Measurements from ENCODE around the gene THSD7A. TPM values are rescaled to one million over a fixed set of nuclear protein-coding genes. Genes with fewer than 3 reads are reported as not detected.

Gene THSD7A
- total RNA-seq, 1 donor from 2014 or later: 3.5 TPM

DNA sequence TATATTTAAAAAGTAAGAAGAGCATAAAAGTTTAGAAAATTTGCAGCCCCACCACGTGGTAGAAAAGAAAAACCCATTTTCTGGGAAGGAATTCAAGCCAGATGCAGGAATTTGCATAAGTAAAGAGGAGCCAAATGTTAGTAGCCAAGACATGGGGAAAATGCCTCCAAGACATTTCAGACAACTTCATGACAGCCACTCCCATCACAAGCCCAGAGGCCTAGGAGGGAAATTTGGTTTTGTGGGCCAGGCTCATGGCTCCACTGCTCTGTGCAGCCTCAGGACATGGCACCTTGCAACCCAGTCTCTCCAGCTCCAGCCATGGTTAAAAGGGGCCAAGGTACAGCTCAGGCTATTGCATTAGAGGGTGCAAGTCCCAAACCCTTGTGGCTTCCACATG lies 411.9 kb downstream of the THSD7A start:
- Histone ChIP-seq H3K4me3 (ENCODE audit: insufficient read depth, low read depth, low read length) (no peak overlapping the region), H3K27ac (ENCODE audit: low read depth, low read length) (no peak overlapping the region), H3K4me1 (ENCODE audit: insufficient read depth, low read length) (no peaks in the 10 kb centered on the region), H3K36me3 (ENCODE audit: insufficient read depth, low read length) (no peaks in the 10 kb centered on the region), H3K4me2 (ENCODE audit: low read length) (no peak overlapping the region), H3K9me3 (ENCODE audit: insufficient read depth, low read depth, low read length) (peaks cover 2% of the 10 kb centered on the region), H2AFZ (ENCODE audit: low read depth, low read length) (no peak overlapping the region), H3K27me3 (ENCODE audit: insufficient read depth, low read length) (no peaks in the 10 kb centered on the region), H4K20me1 (ENCODE audit: insufficient read depth, low read length) (no peaks in the 10 kb centered on the region), H3K79me2 (ENCODE audit: insufficient read depth, low read length) (no peaks in the 10 kb centered on the region), H3K9ac (ENCODE audit: low read length) (no peak overlapping the region)
- H3K4me3 Mint-ChIP-seq (ENCODE audit: unreplicated experiment): no peak overlapping the region
- H3K27ac Mint-ChIP-seq (ENCODE audit: unreplicated experiment): no peak overlapping the region
- FAIRE-seq (no peak), DNase-seq (ENCODE audit: low read depth) (no peak)
- TF ChIP-seq EZH2 (IDR thresholded peaks at IDR 0.05; ENCODE audit: insufficient read depth, low read length): no peak
- TF ChIP-seq, protein P1, sequence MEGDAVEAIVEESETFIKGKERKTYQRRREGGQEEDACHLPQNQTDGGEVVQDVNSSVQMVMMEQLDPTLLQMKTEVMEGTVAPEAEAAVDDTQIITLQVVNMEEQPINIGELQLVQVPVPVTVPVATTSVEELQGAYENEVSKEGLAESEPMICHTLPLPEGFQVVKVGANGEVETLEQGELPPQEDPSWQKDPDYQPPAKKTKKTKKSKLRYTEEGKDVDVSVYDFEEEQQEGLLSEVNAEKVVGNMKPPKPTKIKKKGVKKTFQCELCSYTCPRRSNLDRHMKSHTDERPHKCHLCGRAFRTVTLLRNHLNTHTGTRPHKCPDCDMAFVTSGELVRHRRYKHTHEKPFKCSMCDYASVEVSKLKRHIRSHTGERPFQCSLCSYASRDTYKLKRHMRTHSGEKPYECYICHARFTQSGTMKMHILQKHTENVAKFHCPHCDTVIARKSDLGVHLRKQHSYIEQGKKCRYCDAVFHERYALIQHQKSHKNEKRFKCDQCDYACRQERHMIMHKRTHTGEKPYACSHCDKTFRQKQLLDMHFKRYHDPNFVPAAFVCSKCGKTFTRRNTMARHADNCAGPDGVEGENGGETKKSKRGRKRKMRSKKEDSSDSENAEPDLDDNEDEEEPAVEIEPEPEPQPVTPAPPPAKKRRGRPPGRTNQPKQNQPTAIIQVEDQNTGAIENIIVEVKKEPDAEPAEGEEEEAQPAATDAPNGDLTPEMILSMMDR (IDR thresholded peaks at IDR 0.05; ENCODE audit: insufficient read depth, low read depth, low read length): no peak
- H3K4me1 Mint-ChIP-seq (ENCODE audit: low read depth, unreplicated experiment): no peaks in the 10 kb centered on the region
- peaks cover 6% of the 10 kb centered on the region for H3K36me3 Mint-ChIP-seq (ENCODE audit: low read depth, unreplicated experiment)
- H3K9me3 Mint-ChIP-seq (ENCODE audit: unreplicated experiment): peaks cover 10% of the 10 kb centered on the region
- H3K27me3 Mint-ChIP-seq (ENCODE audit: low read depth, unreplicated experiment): no peaks in the 10 kb centered on the region

DNA sequence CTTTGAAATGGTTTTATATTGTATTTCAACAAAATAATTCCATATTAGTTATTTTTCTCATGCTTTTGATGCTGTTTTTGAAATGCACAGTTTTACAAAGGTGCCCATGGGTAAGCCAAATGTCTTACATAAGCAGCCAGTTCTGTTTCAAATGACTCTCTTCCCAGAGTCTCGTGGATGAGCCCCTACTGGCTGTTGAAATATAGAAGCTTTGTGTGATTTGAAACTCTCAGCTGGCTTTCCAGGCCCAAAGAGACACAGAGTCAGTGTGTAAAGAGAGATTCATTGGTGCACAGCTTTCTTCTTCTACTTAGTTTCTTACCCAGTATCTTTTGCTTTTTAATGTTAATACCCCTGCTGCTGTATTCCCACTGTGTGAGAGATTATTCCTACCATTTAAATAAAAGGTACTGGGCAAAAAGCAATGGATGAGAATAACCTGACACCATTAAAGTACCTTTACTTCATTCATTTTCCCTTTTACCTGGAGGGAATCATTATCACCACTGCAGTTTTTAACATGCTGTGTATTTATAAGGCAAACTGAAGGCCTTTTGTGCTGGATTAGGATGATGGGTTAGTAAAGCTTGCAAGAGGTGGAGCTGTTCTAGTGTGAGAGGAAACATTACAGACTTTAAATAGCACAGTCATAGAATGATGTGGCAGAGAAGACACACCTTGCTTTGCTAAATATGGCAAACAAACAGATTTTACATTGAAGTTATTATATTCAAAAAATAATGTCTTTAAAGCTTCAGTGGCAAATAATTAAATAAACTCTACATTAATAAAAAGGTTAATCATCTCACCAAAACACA lies 415.1 kb downstream of the THSD7A start:
- TF ChIP-seq EZH2 (IDR thresholded peaks at IDR 0.05; ENCODE audit: insufficient read depth, low read length): no peak
- TF ChIP-seq, protein P1 (IDR thresholded peaks at IDR 0.05; ENCODE audit: insufficient read depth, low read depth, low read length): no peak
- peaks cover 5% of the 10 kb centered on the region for H3K9me3 ChIP-seq (ENCODE audit: insufficient read depth, low read depth, low read length)
- no peaks in the 10 kb centered on the region for H3K79me2 ChIP-seq (ENCODE audit: insufficient read depth, low read length)
- no peaks in the 10 kb centered on the region for H3K4me1 ChIP-seq (ENCODE audit: insufficient read depth, low read length)
- H3K36me3 ChIP-seq (ENCODE audit: insufficient read depth, low read length): no peaks in the 10 kb centered on the region
- no peak overlapping the region for H2AFZ ChIP-seq (ENCODE audit: low read depth, low read length)
- H3K9ac ChIP-seq (ENCODE audit: low read length): no peak overlapping the region
- FAIRE-seq: no peak
- no peaks in the 10 kb centered on the region for H3K4me1 Mint-ChIP-seq (ENCODE audit: low read depth, unreplicated experiment)
- H3K27ac ChIP-seq (ENCODE audit: low read depth, low read length): no peak overlapping the region
- peaks cover 10% of the 10 kb centered on the region for H3K9me3 Mint-ChIP-seq (ENCODE audit: unreplicated experiment)
- no peak for DNase-seq (ENCODE audit: low read depth)
- peaks cover 6% of the 10 kb centered on the region for H3K36me3 Mint-ChIP-seq (ENCODE audit: low read depth, unreplicated experiment)
- no peaks in the 10 kb centered on the region for H3K27me3 ChIP-seq (ENCODE audit: insufficient read depth, low read length)
- H3K4me3 ChIP-seq (ENCODE audit: insufficient read depth, low read depth, low read length): no peak overlapping the region
- no peaks in the 10 kb centered on the region for H3K27me3 Mint-ChIP-seq (ENCODE audit: low read depth, unreplicated experiment)
- H3K27ac Mint-ChIP-seq (ENCODE audit: unreplicated experiment): no peak overlapping the region
- no peak overlapping the region for H3K4me3 Mint-ChIP-seq (ENCODE audit: unreplicated experiment)
- H3K4me2 ChIP-seq (ENCODE audit: low read length): no peak overlapping the region
- no peaks in the 10 kb centered on the region for H4K20me1 ChIP-seq (ENCODE audit: insufficient read depth, low read length)

DNA sequence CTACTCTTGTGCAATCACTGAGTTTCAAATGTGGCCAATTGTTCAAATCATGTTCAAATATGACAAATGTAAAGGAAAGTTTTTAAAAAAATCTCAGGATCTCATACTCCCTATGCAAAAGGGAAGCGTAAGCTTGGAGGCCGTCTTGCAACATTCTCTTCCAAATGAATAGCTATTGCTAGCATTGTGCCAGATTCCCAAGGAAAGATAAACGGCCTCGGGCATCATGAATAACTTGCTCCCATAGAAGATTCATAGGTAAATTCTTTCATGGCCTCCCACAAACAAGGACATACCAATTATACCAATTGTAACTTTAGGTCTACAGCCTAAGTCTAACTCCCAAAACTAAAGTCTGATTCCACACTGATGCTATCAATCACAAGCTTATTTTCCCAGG lies 416.9 kb downstream of the THSD7A start:
- TF ChIP-seq, protein P1 (IDR thresholded peaks at IDR 0.05; ENCODE audit: insufficient read depth, low read depth, low read length): no peak
- TF ChIP-seq EZH2 (IDR thresholded peaks at IDR 0.05; ENCODE audit: insufficient read depth, low read length): no peak
- H3K4me1 Mint-ChIP-seq (ENCODE audit: low read depth, unreplicated experiment): no peaks in the 10 kb centered on the region
- no peak overlapping the region for H3K4me3 ChIP-seq (ENCODE audit: insufficient read depth, low read depth, low read length)
- no peak overlapping the region for H3K4me3 Mint-ChIP-seq (ENCODE audit: unreplicated experiment)
- H4K20me1 ChIP-seq (ENCODE audit: insufficient read depth, low read length): no peaks in the 10 kb centered on the region
- no peaks in the 10 kb centered on the region for H3K36me3 ChIP-seq (ENCODE audit: insufficient read depth, low read length)
- H3K79me2 ChIP-seq (ENCODE audit: insufficient read depth, low read length): no peaks in the 10 kb centered on the region
- H3K36me3 Mint-ChIP-seq (ENCODE audit: low read depth, unreplicated experiment): peaks cover 4% of the 10 kb centered on the region
- H3K27ac ChIP-seq (ENCODE audit: low read depth, low read length): no peak overlapping the region
- peaks cover 3% of the 10 kb centered on the region for H3K9me3 ChIP-seq (ENCODE audit: insufficient read depth, low read depth, low read length)
- H3K9ac ChIP-seq (ENCODE audit: low read length): no peak overlapping the region
- no peaks in the 10 kb centered on the region for H3K4me1 ChIP-seq (ENCODE audit: insufficient read depth, low read length)
- no peak for DNase-seq (ENCODE audit: low read depth)
- no peak overlapping the region for H3K4me2 ChIP-seq (ENCODE audit: low read length)
- FAIRE-seq: no peak
- H3K27ac Mint-ChIP-seq (ENCODE audit: unreplicated experiment): no peak overlapping the region
- H3K27me3 Mint-ChIP-seq (ENCODE audit: low read depth, unreplicated experiment): no peaks in the 10 kb centered on the region
- no peak overlapping the region for H2AFZ ChIP-seq (ENCODE audit: low read depth, low read length)
- peaks cover 4% of the 10 kb centered on the region for H3K9me3 Mint-ChIP-seq (ENCODE audit: unreplicated experiment)
- H3K27me3 ChIP-seq (ENCODE audit: insufficient read depth, low read length): no peaks in the 10 kb centered on the region
